Sigmoid colon (tissue), 7 donors: Measurements from ENCODE around the gene MAPK8IP3. TPM values are rescaled to one million over a fixed set of nuclear protein-coding genes. Genes with fewer than 3 reads are reported as not detected.

Experiments used
- DNase-seq: peaks from one replicate; pipeline ENCODE4 v3.0.0-alpha.2; 2019
- H3K27ac ChIP-seq, 4 donors: fragments of 200-600 bp; sonication (generic); one replicate each; pipeline ENCODE4 v1.5.1; 2016 to 2019; ENCODE audit warnings: mild to moderate bottlenecking in 1 of 4
- H3K27me3 ChIP-seq, 3 donors: fragments of 200-600 bp; sonication (generic); one replicate each; pipeline ENCODE4 v1.5.1; 2019; ENCODE audit warnings: mild to moderate bottlenecking in 1 of 3
- H3K36me3 ChIP-seq, 4 donors: fragments of 200-600 bp; sonication (generic); one replicate each; pipeline ENCODE4 v1.5.1; 2016 to 2019
- H3K4me1 ChIP-seq, 4 donors: fragments of 200-600 bp; sonication (generic); one replicate each; pipeline ENCODE4 v1.5.1; 2017 to 2019
- H3K4me3 ChIP-seq, 4 donors: fragments of 200-600 bp; sonication (generic); one replicate each; pipeline ENCODE4 v1.5.1; 2017 to 2019; ENCODE audit warnings: mild to moderate bottlenecking in 2 of 4, moderate library complexity in 1 of 4
- H3K9me3 ChIP-seq, 4 donors: fragments of 200-600 bp in 3 of 4; sonication (generic) in 3 of 4; one replicate each; pipeline versions ENCODE4 v1.5.1 to v1.6.1; 2013 to 2019
- CTCF ChIP-seq, 4 experiments: fragments of 450-650 bp in 3 of 4; fragments of 200-600 bp in 1 of 4; IDR thresholded peaks; one replicate each; pipeline ENCODE4 v1.5.1; 2016 to 2019; ENCODE audit warnings: antibody characterized with exemption in 4 of 4, mild to moderate bottlenecking in 3 of 4, moderate library complexity in 2 of 4
- EP300 ChIP-seq, 4 donors: sonication (generic); formaldehyde crosslinking; IDR thresholded peaks; one replicate each; pipeline ENCODE4 v1.6.1; 2017; ENCODE audit warnings: antibody characterized with exemption in 4 of 4
- POLR2A ChIP-seq, 2 donors: fragments of 450-650 bp; IDR thresholded peaks; one replicate each; pipeline ENCODE4 v1.6.1; 2016; ENCODE audit warnings: antibody characterized with exemption in 2 of 2, mild to moderate bottlenecking in 2 of 2, moderate library complexity in 2 of 2
- POLR2AphosphoS5 ChIP-seq, 4 donors: sonication (generic); formaldehyde crosslinking; IDR thresholded peaks; one replicate each; pipeline ENCODE4 v1.6.1; 2017; ENCODE audit warnings: antibody characterized with exemption in 4 of 4
- WGBS, 2 donors: extraction: QIAGEN DNeasy Blood & Tissue Kit; methylation state at CpG; one replicate each; pipeline ENCODE4 v1.1.7; 2013; 5-methylcytosine and 5-hydroxymethylcytosine counted together
- intact Hi-C: fragments of 100-400 bp; cut with DNase I; formaldehyde crosslinking; loops from one replicate; pipeline ENCODE4 v1.15.1; 2023
- polyA plus RNA-seq, 3 donors: library from polyadenylated mRNA; stranded (reverse); fragments of 200-250 nt; gene quantifications; one replicate each; pipeline ENCODE4 v1.2.3, GENCODE V29; 2013
- total RNA-seq, 4 donors: library from RNA; depleted of rRNA; stranded (reverse); fragments of >200 nt; gene quantifications; one replicate each; pipeline ENCODE4 v1.1.0, GENCODE V29; 2016
- donor health status: healthy with polysubstance abuse.
- donor health status: Bipolar disorder and iron deficiency.
- donor health status: healthy.

MAPK8IP3 gene
- total and polyA plus RNA-seq, 7 donors: 3.6 to 80.9 (median 22.4) TPM

DNA sequence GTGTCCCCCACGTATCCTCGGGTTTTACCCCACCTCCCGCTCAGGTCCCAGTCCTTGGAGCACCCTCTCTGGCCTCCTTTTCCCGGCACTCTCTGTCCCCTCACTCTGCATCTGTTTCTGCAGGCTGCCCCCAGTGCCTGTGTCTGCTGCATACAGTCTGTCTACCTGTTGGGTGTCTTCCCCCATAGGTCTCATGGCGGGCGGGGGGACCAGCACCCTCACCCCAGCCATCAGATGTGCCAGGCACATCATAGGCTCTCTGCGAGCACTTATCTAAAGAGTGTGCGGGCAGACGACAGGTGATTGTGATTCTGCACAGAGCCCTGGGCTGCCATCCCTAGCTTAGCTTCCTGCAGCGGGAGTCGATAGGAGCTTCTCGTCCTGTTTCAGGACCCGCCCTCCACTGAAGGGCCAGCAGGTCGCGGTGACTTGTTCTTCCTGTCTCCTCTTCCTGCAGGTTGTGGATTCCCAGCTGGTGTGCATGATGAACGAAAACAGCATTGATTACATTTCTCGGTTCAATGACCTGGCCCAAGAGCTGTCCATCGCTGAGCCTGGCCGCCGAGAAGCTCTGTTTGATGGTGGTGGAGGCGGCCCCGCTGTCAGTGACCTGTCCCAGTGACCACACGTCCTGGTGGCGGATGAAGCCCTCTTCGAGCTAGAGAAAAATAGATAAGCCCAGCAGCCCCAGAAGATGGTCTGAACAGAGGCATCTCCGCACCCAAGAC lies 32.4 kb upstream of the MAPK8IP3 start:
- Histone ChIP-seq H3K36me3 (peaks cover 37 to 76% (median 57%) of the 10 kb centered on the region in 4 donors), H3K9me3 (no peaks in the 10 kb centered on the region), H3K27ac (no peak overlapping the region), H3K4me1 (peaks cover 0 to 8% (median 2%) of the 10 kb centered on the region in 4 donors), H3K27me3 (no peaks in the 10 kb centered on the region), H3K4me3 (no peak overlapping the region)
- intact Hi-C loops: no loop called here
- no peak for DNase-seq
- 94 to 95% methylated on average over 26 of the region's 26 CpGs for WGBS, 2 donors
- TF ChIP-seq POLR2AphosphoS5 (IDR thresholded peaks at IDR 0.05): no peak
- no peak for TF ChIP-seq POLR2A (IDR thresholded peaks at IDR 0.05)
- no peak for TF ChIP-seq EP300 (IDR thresholded peaks at IDR 0.05)
- no peak for TF ChIP-seq CTCF (IDR thresholded peaks at IDR 0.05)

- H3K4me1 ChIP-seq: peaks cover 0 to 15% (median 7%) of the 10 kb centered on the region in 4 donors
- no peak overlapping the region for H3K4me3 ChIP-seq
- no peaks in the 10 kb centered on the region for H3K27me3 ChIP-seq
- peaks cover 29 to 69% (median 50%) of the 10 kb centered on the region in 4 donors for H3K36me3 ChIP-seq
- no peak for DNase-seq
- intact Hi-C loops: no loop called here
- 84 to 88% methylated on average over 7 of the region's 7 CpGs for WGBS, 2 donors
- TF ChIP-seq POLR2AphosphoS5 (IDR thresholded peaks at IDR 0.05): no peak
- no peak for TF ChIP-seq EP300 (IDR thresholded peaks at IDR 0.05)
- no peak for TF ChIP-seq POLR2A (IDR thresholded peaks at IDR 0.05)
- TF ChIP-seq CTCF (IDR thresholded peaks at IDR 0.05): no peak
- no peak overlapping the region for H3K27ac ChIP-seq
- no peaks in the 10 kb centered on the region for H3K9me3 ChIP-seq
Observed at GRCh38 chr16:1674306-1674705, 31.7 kb upstream of the MAPK8IP3 start.

DNA sequence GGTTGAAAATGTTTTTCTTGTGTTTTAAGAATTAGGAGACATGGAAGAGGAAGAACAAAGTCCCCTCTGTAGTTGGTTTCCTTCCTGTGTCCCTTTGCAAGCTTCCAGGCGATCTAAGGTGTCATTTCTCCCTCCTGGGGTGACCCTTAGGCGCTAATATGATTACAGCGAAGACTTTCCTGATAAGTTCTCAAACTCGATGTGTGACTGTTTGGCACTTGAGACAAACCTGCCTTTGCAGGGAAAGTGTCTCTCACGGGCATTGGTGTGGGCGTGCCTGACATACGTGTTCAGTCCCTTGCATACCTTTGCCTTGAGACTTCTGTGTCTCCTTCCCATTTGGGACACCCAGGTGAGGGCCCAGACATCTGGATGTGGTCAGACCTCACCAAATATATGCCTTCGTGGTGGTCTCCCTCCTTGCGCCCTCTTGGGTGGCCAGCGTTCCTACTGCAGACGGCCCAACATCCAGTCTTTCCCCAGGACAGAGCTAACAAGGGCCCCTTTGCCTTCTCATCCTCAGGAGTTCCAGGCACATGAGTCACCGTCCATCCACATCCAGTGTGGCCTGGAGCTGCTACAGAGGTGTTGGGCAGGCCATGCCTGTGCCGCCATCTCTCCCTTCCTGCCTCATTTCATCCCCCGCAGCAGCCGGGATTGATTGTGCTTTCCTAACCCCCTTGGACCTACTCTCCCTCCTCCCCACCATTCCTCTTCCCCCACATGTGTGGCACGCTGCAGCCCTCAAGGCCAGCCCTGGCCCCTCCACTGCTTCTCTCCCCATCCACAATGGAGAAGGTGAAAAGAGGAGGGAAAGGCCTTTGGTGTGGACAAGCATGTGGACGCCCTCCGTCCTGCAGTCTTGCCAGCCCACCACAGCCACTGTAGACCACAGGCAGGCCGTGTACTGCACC lies 31.0 kb upstream of the MAPK8IP3 start:
- H3K27me3 ChIP-seq: no peaks in the 10 kb centered on the region
- DNase-seq: no peak
- no peaks in the 10 kb centered on the region for H3K9me3 ChIP-seq
- no peak overlapping the region for H3K27ac ChIP-seq
- H3K36me3 ChIP-seq: peaks cover 24 to 62% (median 44%) of the 10 kb centered on the region in 4 donors
- 94% methylated on average over 19 of the region's 19 CpGs for WGBS, 2 donors
- H3K4me1 ChIP-seq: peaks cover 0 to 16% (median 7%) of the 10 kb centered on the region in 4 donors
- no peak overlapping the region for H3K4me3 ChIP-seq
- TF ChIP-seq POLR2A (IDR thresholded peaks at IDR 0.05) (no peak), POLR2AphosphoS5 (IDR thresholded peaks at IDR 0.05) (no peak), EP300 (IDR thresholded peaks at IDR 0.05) (no peak), CTCF (IDR thresholded peaks at IDR 0.05) (no peak)
- intact Hi-C loops: no loop called here

GRCh38 chr16:1676661-1677060 lies 29.3 kb upstream of the MAPK8IP3 start:
- TF ChIP-seq POLR2AphosphoS5 (IDR thresholded peaks at IDR 0.05) (no peak), CTCF (IDR thresholded peaks at IDR 0.05) (no peak), POLR2A (IDR thresholded peaks at IDR 0.05) (no peak), EP300 (IDR thresholded peaks at IDR 0.05) (no peak)
- peaks cover 0 to 16% (median 7%) of the 10 kb centered on the region in 4 donors for H3K4me1 ChIP-seq
- H3K27ac ChIP-seq: no peak overlapping the region
- intact Hi-C loops: no loop called here
- H3K27me3 ChIP-seq: no peaks in the 10 kb centered on the region
- no peak for DNase-seq
- 94 to 96% methylated on average over 12 of the region's 12 CpGs for WGBS, 2 donors
- H3K36me3 ChIP-seq: peaks cover 11 to 46% (median 28%) of the 10 kb centered on the region in 4 donors
- no peaks in the 10 kb centered on the region for H3K9me3 ChIP-seq
- H3K4me3 ChIP-seq: no peak overlapping the region
